Measurements from ENCODE around the gene FRYL.

GRCh38 chr4:48467442-48467841 is 312.6 kb downstream of the FRYL start:
- no peak for TF ChIP-seq CTCF (conservative IDR thresholded peaks at IDR 0.05; ENCODE audit: low read depth, low read length)
- no peak for TF ChIP-seq EZH2 (IDR thresholded peaks at IDR 0.05; ENCODE audit: low read length, unreplicated experiment)

Data from PC-3 (cell line).